Mucosa of descending colon (tissue), 3 donors: Measurements from ENCODE around the gene ITIH5. TPM values are rescaled to one million over a fixed set of nuclear protein-coding genes. Genes with fewer than 3 reads are reported as not detected.

ENCODE experiments used
- ATAC-seq: fragments of 200-7000 bp; cut with Tn5 transposase; one replicate; pipeline ENCODE4 v1.9.1; 2020; ENCODE audit warnings: mild to moderate bottlenecking, moderate library complexity
- DNase-seq, 3 donors: peaks; one replicate each; pipeline ENCODE4 v3.0.0-alpha.2; 2020
- H3K36me3 ChIP-seq: fragments of 200-600 bp; one replicate; pipeline ENCODE4 v1.8.0; 2021; ENCODE audit warnings: low read depth, mild to moderate bottlenecking
- H3K4me1 ChIP-seq: fragments of 200-600 bp; one replicate; pipeline ENCODE4 v1.8.0; 2021; ENCODE audit warnings: low read depth, mild to moderate bottlenecking
- H3K4me3 ChIP-seq: fragments of 200-600 bp; one replicate; pipeline ENCODE4 v1.8.0; 2021; ENCODE audit warnings: mild to moderate bottlenecking
- H3K9me3 ChIP-seq: fragments of 200-600 bp; one replicate; pipeline ENCODE4 v1.8.0; 2021; ENCODE audit warnings: mild to moderate bottlenecking
- CTCF ChIP-seq: fragments of 200-600 bp; IDR thresholded peaks from one replicate; pipeline ENCODE4 v1.8.0; 2022; ENCODE audit warnings: antibody characterized with exemption, mild to moderate bottlenecking
- intact Hi-C, 2 donors: fragments of 100-400 bp; cut with DNase I in 1 of 2; cut with micrococcal nuclease in 1 of 2; formaldehyde crosslinking; loops; one replicate each; pipeline versions ENCODE4 v1.11.0 to v1.11.1; 2022; cut with DNase I, micrococcal nuclease
- total RNA-seq, 3 donors: library from RNA; stranded (reverse); fragmentation: NEBNext Ultra II Directional in 2 of 3; extraction: Animal tissue kit (Norgen Biotek cat#: 25700) in 2 of 3; gene quantifications; one replicate each; pipeline versions ENCODE4 v1.2.1 to v1.2.4, GENCODE V29; 2021 to 2023
- donor health status: DM: no; HTN: no; CAD: no; lungs with moderate emphysema.
- donor health status: DM: no; HTN: no; CAD: no.
- donor health status: DM: no; HTN: yes; CAD: no.

The ITIH5 gene
- total RNA-seq, 3 donors from 2014 or later: 5.0 to 46.6 (median 8.1) TPM

- no peak for TF ChIP-seq CTCF
These were observed 100.9 kb downstream of the ITIH5 start for GRCh38 chr10:7565871-7566270.

GRCh38 chr10:7563770-7564169 is 103.0 kb downstream of the ITIH5 start:
- intact Hi-C loops: no loop called here
- Histone ChIP-seq H3K36me3 (no peaks in the 10 kb centered on the region), H3K9me3 (no peaks in the 10 kb centered on the region), H3K4me1 (peaks cover 6% of the 10 kb centered on the region), H3K4me3 (no peak overlapping the region)
- no peak for DNase-seq
- no peak for ATAC-seq
- TF ChIP-seq CTCF: no peak

More at GRCh38 chr10:7565871-7566270, 100.9 kb downstream of the ITIH5 start:
- no peak for DNase-seq
- ATAC-seq: no peak
- intact Hi-C loops: no loop called here
- Histone ChIP-seq H3K9me3 (no peaks in the 10 kb centered on the region), H3K4me3 (no peak overlapping the region), H3K36me3 (no peaks in the 10 kb centered on the region), H3K4me1 (peaks cover 6% of the 10 kb centered on the region)

- H3K4me1 ChIP-seq: peaks cover 6% of the 10 kb centered on the region
- intact Hi-C loops: no loop called here
- H3K4me3 ChIP-seq: no peak overlapping the region
- H3K9me3 ChIP-seq: no peaks in the 10 kb centered on the region
- H3K36me3 ChIP-seq: no peaks in the 10 kb centered on the region
- DNase-seq (peak in 1 of 3 donors; percentile 60), ATAC-seq (peak; percentile 53)
- no peak for TF ChIP-seq CTCF
These were observed 103.4 kb downstream of the ITIH5 start for GRCh38 chr10:7563368-7563767.

GRCh38 chr10:7561985-7562384 is 104.8 kb downstream of the ITIH5 start:
- H3K4me1 ChIP-seq: peaks cover 6% of the 10 kb centered on the region
- no peaks in the 10 kb centered on the region for H3K36me3 ChIP-seq
- H3K9me3 ChIP-seq: no peaks in the 10 kb centered on the region
- no peak for TF ChIP-seq CTCF
- DNase-seq (no peak), ATAC-seq (peak; percentile 11)
- H3K4me3 ChIP-seq: no peak overlapping the region
- intact Hi-C loops: no loop called here

- no peak overlapping the region for H3K4me3 ChIP-seq
- ATAC-seq (peak; percentile 32), DNase-seq (peak in 1 of 3 donors; percentile 53)
- no peaks in the 10 kb centered on the region for H3K9me3 ChIP-seq
- peaks cover 6% of the 10 kb centered on the region for H3K4me1 ChIP-seq
- no peaks in the 10 kb centered on the region for H3K36me3 ChIP-seq
- no peak for TF ChIP-seq CTCF
- intact Hi-C loops: no loop called here
These were observed 105.4 kb downstream of the ITIH5 start for GRCh38 chr10:7561216-7561893.
